CD1c-positive myeloid dendritic cell (primary cell): Measurements from ENCODE around the gene RHOT2.
"Not testable (repeated sequence)": the region's sequence is repeated elsewhere in the genome, so short reads cannot be mapped to it uniquely, and the experiment has no call there.

Source experiments
- DNase-seq: peaks from one replicate; pipeline ENCODE4 v3.0.0-alpha.2; 2016; ENCODE audit errors: extremely low spot score

Gene RHOT2

GRCh38 chr16:681746-682427 lies 14.0 kb downstream of the RHOT2 start:
- DNase-seq, result no peak

- DNase-seq, result no peak
Measured at GRCh38 chr16:682493-683395, 14.8 kb downstream of the RHOT2 start.

GRCh38 chr16:683396-684070 lies 15.6 kb downstream of the RHOT2 start:
- no peak for DNase-seq

GRCh38 chr16:684071-684794 lies 16.3 kb downstream of the RHOT2 start, which contains the start of gene JMJD8:
Gene JMJD8 (minus strand): TSS chr16:684334. CDS start chr16:684319, 15 bp downstream.
- DNase-seq, result peak; percentile 98

DNA sequence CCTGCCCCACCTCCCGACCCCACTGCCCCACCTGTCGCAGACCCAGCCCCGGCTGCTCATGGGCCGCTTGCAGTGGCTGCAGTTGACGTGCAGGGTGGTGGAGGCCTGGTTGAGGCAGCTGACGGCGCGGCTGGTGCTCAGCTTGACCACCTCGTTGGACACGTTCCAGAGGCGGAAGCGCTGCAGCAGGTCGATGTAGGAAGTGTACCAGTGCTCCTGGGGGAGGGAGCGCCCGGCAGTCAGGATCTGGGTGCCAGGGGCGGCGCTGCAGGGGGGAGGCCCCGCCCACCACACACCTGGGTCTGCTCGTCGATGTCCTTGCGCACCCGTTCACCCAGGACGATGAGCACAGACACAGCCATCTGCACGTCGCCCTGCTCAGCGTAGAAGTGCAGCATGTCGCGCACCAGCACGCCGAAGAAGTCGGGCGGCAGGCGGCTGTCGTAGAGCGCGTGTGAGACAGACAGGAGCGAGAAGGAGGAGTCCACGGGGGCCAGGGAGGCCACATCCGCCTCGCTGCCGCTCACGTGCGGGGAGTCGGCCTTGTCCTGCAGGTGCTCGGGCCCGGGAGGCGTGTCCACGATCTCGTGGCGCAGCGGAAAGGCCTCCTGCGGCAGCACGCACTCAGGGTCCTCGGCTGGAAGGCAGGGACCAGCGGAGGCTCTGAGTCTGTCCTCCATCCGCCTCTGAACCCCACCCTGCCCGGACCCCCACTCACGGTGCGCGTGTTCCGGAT lies 17.2 kb downstream of the RHOT2 start:
- no peak for DNase-seq

GRCh38 chr16:685967-686366 lies 18.0 kb downstream of the RHOT2 start:
- DNase-seq, result peak; percentile 32

GRCh38 chr16:686459-687260 lies 18.7 kb downstream of the RHOT2 start:
- no peak for DNase-seq

DNA sequence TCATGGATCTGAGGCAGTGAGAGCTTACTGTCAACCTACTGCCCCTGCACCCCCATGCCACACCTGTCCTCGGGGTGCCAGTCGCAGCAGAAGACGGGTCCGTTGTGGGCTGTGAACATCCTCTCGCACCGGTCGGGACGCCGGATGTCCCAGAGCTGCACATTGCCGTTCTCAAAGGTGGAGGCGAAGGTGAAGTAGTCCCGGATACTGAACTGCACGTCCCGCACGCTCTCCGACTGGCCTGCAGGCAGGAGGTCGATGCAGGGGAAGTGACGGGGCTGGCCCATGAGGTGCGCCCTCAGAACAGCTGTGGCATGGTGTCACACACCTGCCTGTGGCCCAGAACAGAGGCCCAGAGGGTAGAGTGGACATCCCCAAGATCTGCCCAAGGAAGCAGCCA lies 19.6 kb downstream of the RHOT2 start:
- DNase-seq, result no peak

GRCh38 chr16:689175-689897 lies 21.4 kb downstream of the RHOT2 start:
- DNase-seq, result no peak

- not testable (repeated sequence) for DNase-seq
Measured at GRCh38 chr16:691242-691641, 23.3 kb downstream of the RHOT2 start.

DNA sequence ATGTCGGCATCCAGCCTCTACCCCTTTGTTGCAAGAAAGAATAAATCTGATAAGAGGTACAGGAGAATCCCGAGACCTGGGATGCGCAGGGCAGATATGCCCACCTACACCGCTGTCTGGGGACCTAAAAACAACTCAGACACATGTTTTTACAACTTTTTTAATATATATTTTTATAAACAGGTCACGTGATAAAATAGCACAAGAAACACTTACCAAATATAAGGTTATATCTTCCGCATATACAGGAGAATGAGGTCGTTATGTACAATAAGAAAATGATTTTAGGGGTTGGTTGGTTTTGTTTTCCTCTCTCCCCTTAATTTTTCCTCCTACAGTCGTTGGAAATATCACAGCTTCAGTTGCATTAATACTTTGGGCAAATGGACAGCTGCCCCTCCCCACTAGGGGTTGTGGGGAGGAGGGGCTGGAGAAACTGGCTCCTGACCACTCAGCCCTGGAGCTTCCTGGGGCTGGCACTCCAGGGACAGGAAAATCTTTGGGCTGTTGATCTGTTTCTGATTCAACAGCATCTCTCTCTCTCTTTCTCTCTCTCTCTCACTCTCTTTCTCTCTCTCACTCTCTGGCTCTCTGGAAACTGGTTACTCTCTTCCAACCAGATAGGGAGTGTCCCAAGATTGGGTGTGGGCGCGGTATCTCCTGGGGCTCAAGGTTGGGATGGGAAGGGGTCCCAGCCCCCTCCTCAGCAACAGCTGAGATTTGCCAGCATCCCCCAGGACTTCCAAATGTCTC lies 24.6 kb downstream of the RHOT2 start:
- no peak for DNase-seq

- no peak for DNase-seq
Measured at GRCh38 chr16:693364-693763, 25.4 kb downstream of the RHOT2 start.

GRCh38 chr16:693766-694165 lies 25.8 kb downstream of the RHOT2 start:
- DNase-seq, result no peak

GRCh38 chr16:694187-694862 lies 26.4 kb downstream of the RHOT2 start:
- no peak for DNase-seq

DNA sequence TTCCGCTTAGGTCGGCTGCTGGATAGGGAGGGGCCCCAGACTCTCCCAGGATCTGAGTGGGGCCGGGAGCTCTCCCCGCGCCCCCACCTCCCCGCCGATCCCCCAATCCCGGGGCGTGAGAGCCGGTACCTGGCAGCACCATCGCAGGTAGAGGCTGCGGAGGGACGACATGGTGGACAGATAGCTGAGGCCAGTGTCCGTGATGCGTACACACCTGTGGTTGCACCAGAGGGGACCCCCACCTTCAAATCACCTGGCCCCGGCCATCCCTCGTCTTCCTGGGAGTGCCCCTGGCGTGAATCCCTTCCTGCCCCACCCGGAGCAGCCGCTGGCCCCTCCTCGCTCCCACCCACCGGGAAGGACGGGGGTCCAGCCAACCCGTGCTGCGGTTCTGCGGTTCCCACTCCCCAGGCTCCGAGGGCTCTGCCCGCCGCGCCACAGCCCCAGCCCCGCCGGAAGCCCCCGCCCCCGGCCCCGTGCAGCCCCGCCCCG lies 27.0 kb downstream of the RHOT2 start:
- no peak for DNase-seq

DNA sequence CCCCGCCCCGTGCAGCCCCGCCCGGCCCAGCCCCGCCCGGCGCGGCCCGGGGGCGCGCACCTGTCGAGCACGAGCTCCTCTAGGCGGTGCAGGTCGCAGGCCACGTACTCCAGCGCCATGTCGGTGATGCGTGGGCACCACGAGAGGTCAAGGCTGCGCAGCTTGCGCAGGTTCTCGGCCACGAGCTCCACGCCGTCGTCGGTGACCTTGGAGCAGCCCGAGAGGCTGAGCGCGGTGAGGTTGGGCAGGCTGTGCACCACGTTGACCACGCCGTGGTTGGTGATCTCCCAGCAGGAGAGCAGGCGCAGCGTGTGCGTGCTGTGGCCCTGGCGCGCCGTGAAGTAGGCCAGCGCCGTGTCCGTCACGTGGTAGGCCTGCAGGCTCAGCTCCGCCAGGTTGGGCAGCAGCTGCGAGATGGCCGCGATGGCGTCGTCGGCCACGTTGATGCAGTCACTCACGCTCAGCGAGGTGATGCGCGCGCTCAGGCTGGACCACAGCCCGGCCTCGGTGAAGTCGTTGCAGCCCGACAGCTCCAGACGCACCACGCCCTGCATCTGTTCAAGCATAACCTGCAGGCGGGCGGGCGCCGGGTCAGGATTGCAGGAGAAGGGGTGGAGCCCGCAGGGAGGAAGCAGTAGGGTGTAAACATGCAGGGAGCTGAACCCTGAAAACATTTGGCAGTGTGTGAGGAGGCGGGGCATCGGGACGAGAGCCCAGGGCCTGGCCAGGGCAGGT lies 27.6 kb downstream of the RHOT2 start:
- DNase-seq, result peak; percentile 54

DNA sequence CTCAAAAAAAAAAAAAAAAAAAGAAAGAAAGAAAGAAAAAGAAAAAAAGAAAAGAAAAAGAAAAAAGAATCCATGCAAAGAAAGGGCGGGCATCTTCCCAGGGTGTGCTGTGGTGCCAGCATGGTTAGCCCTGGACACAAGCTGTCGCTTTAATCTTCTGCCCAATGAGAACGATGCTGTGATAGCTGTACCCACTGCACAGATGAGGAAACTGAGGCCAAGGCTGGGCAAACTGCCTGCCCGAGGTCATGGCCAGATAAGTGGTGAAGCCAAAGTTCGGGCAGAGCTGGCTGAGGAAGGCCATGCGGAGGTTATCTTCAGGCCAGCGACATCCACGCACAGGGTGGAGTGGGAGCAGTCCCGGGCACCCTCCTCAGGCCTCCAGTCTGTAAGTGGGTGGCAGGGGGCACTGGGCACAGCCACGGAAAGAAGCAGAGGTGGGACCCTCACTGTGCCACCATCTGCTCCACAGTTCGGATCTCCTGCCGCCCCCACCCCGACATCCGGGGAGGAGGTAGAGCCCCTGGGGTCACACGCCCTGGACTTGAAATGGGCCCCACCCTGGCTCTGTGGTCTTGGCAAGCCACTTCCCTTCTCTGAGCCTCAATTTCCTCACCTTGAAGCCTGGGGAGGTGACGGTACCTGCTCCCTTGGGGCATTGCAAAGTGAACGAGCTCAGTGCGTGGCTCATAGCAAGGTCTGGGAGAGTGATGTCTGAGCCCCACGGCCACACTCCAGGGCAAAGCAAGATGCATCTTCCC lies 31.2 kb downstream of the RHOT2 start:
- no peak for DNase-seq
